GM12878 (cell line): ENCODE results near the gene PTPN2.

Experiments used
- BCL11A ChIP-seq: IDR thresholded peaks from 2 replicates; pipeline ENCODE4 v1.6.1; 2011; ENCODE audit warnings: low read depth, low read length
- CHD1 ChIP-seq: IDR thresholded peaks from 2 replicates; pipeline ENCODE4 v1.6.1; 2012; ENCODE audit warnings: low read depth, low read length, improper control_type of control experiment
- DPF2 ChIP-seq: fragments of 450-650 bp; IDR thresholded peaks from 2 replicates; pipeline ENCODE4 v1.6.1; 2017; ENCODE audit warnings: mild to moderate bottlenecking
- EP300 ChIP-seq, 2 experiments: fragments of 150-350 bp in 1 of 2; IDR thresholded peaks; 2 replicates each; pipeline ENCODE4 v1.6.1; 2011 to 2012; ENCODE audit warnings: low read depth in 2 of 2, low read length in 2 of 2, borderline replicate concordance in 1 of 2, improper control_type of control experiment in 1 of 2, inconsistent platforms in 1 of 2; ENCODE audit not compliant: control insufficient read depth in 1 of 2
- EZH2 ChIP-seq: IDR thresholded peaks from 2 replicates; pipeline ENCODE4 v1.6.1; 2012; ENCODE audit warnings: low read depth, mild to moderate bottlenecking, control low read depth, inconsistent platforms, low read length, borderline replicate concordance; ENCODE audit not compliant: control insufficient read depth
- IRF3 ChIP-seq: fragments of 450-650 bp; IDR thresholded peaks from 2 replicates; pipeline ENCODE4 v1.6.1; 2014; ENCODE audit warnings: mild to moderate bottlenecking
- PAX5 ChIP-seq: IDR thresholded peaks from 2 replicates; pipeline ENCODE4 v1.6.1; 2011; ENCODE audit warnings: low read depth, low read length, borderline replicate concordance
- PML ChIP-seq: IDR thresholded peaks from 2 replicates; pipeline ENCODE4 v1.6.1; 2012; ENCODE audit warnings: low read length, inconsistent platforms
- POLR2A ChIP-seq: IDR thresholded peaks from 2 replicates; pipeline ENCODE4 v1.6.1; 2011; ENCODE audit warnings: low read depth, mild to moderate bottlenecking, low read length
- RFX5 ChIP-seq: IDR thresholded peaks from 2 replicates; pipeline ENCODE4 v1.6.1; 2011; ENCODE audit warnings: low read depth, low read length, improper control_type of control experiment
- RUNX3 ChIP-seq: IDR thresholded peaks from 2 replicates; pipeline ENCODE4 v1.6.1; 2012; ENCODE audit warnings: low read length, inconsistent platforms
- YY1 ChIP-seq: IDR thresholded peaks from 2 replicates; pipeline ENCODE4 v1.6.1; 2011; ENCODE audit warnings: low read depth, mild to moderate bottlenecking, low read length
- ZNF24 ChIP-seq: fragments of 450-650 bp; IDR thresholded peaks from 2 replicates; pipeline ENCODE4 v1.6.1; 2017; ENCODE audit warnings: antibody characterized with exemption, mild to moderate bottlenecking
- TF ChIP-seq, protein P1 (sequence below), 3 experiments: IDR thresholded peaks in 2 of 3; conservative IDR thresholded peaks in 1 of 3; 2 replicates each; pipeline ENCODE4 v1.5.1; 2011; ENCODE audit warnings: low read depth in 3 of 3, low read length in 3 of 3, mild to moderate bottlenecking in 3 of 3, control low read depth in 2 of 3, moderate library complexity in 2 of 3, inconsistent platforms in 1 of 3, mixed read lengths in 1 of 3; ENCODE audit not compliant: control insufficient read depth in 2 of 3, insufficient read depth in 1 of 3; ENCODE audit errors: extremely low read depth in 1 of 3

- TF ChIP-seq CHD1 (no peak), RFX5 (no peak), BCL11A (no peak), PML (no peak), PAX5 (no peak), RUNX3 (no peak), DPF2 (no peak), YY1 (no peak), EP300 (IDR thresholded peaks at IDR 0.05; ENCODE audit: borderline replicate concordance in 1 of 2, control insufficient read depth in 1 of 2, low read depth in 2 of 2, low read length in 2 of 2) (no peak), POLR2A (no peak), EZH2 (no peak), ZNF24 (no peak), IRF3 (no peak)
- TF ChIP-seq, protein P1, sequence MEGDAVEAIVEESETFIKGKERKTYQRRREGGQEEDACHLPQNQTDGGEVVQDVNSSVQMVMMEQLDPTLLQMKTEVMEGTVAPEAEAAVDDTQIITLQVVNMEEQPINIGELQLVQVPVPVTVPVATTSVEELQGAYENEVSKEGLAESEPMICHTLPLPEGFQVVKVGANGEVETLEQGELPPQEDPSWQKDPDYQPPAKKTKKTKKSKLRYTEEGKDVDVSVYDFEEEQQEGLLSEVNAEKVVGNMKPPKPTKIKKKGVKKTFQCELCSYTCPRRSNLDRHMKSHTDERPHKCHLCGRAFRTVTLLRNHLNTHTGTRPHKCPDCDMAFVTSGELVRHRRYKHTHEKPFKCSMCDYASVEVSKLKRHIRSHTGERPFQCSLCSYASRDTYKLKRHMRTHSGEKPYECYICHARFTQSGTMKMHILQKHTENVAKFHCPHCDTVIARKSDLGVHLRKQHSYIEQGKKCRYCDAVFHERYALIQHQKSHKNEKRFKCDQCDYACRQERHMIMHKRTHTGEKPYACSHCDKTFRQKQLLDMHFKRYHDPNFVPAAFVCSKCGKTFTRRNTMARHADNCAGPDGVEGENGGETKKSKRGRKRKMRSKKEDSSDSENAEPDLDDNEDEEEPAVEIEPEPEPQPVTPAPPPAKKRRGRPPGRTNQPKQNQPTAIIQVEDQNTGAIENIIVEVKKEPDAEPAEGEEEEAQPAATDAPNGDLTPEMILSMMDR (IDR thresholded peaks at IDR 0.05 in 2 of 3, conservative IDR thresholded peaks at IDR 0.05 in 1 of 3; ENCODE audit: control insufficient read depth in 2 of 3, extremely low read depth in 1 of 3, insufficient read depth in 1 of 3, low read depth in 3 of 3, low read length in 3 of 3), result no peak
Observed at GRCh38 chr18:12821408-12821807, 62.6 kb downstream of the PTPN2 start.
